H1 (cell line): Measurements from ENCODE around the gene TOB2. TPM values are rescaled to one million over a fixed set of nuclear protein-coding genes. Genes with fewer than 3 reads are reported as not detected.
A peak's percentile ranks its signal among the peaks of the same experiment; 100 is the strongest.

ENCODE experiments used
- CTCF ChIA-PET: fragments of 300-600 bp; sonication (Branson Sonifier 250); formaldehyde crosslinking; loops from one replicate; lab custom pipeline; 2021; ENCODE audit not compliant: partially characterized antibody; lab: Charles Lee
- POLR2A ChIA-PET: fragments of 300-600 bp; sonication (Branson Sonifier 250); formaldehyde crosslinking; loops from one replicate; lab custom pipeline; 2021; ENCODE audit warnings: inconsistent platforms; ENCODE audit not compliant: partially characterized antibody; lab: Charles Lee
- DNase-seq, 2 experiments: peaks; one replicate each; pipeline versions ENCODE4 v3.0.0 to v3.0.0-alpha.2; 2010 to 2022; ENCODE audit warnings: low spot score in 2 of 2, low read depth in 1 of 2, mixed read lengths in 1 of 2
- FAIRE-seq: peaks from 2 replicates; lab custom pipeline; 2011; peaks lifted over from hg19 to GRCh38; lab: Jason Lieb, UNC
- H2AFZ ChIP-seq: 2 replicates; pipeline ENCODE4 v1.8.1; 2012; ENCODE audit warnings: low read length, inconsistent platforms
- H2AK5ac ChIP-seq: 2 replicates; pipeline ENCODE4 v1.6.1; 2013; ENCODE audit warnings: low read depth, low read length
- H2BK120ac ChIP-seq: replicated peaks from 2 replicates; pipeline ENCODE3; 2013; ENCODE audit warnings: low read depth, low read length, inconsistent platforms
- H2BK12ac ChIP-seq: 2 replicates; pipeline ENCODE4 v1.6.1; 2013; ENCODE audit warnings: low read depth, low read length
- H2BK15ac ChIP-seq: 2 replicates; pipeline ENCODE4 v1.6.1; 2013; ENCODE audit warnings: low read length
- H2BK20ac ChIP-seq: 2 replicates; pipeline ENCODE4 v1.6.1; 2013; ENCODE audit warnings: low read length
- H2BK5ac ChIP-seq: 2 replicates; pipeline ENCODE4 v1.6.1; 2013; ENCODE audit warnings: low read depth, low read length
- H3K14ac ChIP-seq: 2 replicates; pipeline ENCODE4 v1.6.1; 2013; ENCODE audit warnings: inconsistent platforms; ENCODE audit not compliant: insufficient read length
- H3K18ac ChIP-seq: 2 replicates; pipeline ENCODE4 v1.6.1; 2013; ENCODE audit warnings: low read length; ENCODE audit errors: extremely low read depth
- H3K23ac ChIP-seq: 2 replicates; pipeline ENCODE4 v1.6.1; 2013; ENCODE audit warnings: inconsistent platforms; ENCODE audit not compliant: insufficient read length
- H3K23me2 ChIP-seq: 2 replicates; pipeline ENCODE4 v1.6.1; 2013; ENCODE audit warnings: low read depth, low read length
- H3K27ac ChIP-seq: 2 replicates; pipeline ENCODE4 v1.6.1; 2011; ENCODE audit warnings: low read depth, low read length, inconsistent platforms
- H3K27me3 ChIP-seq, 4 experiments: replicated peaks in 1 of 4; 1 replicate in 1 of 4; 2 replicates in 3 of 4; pipeline versions ENCODE4 v1.6.1 to v1.8.1; 2011 to 2013; ENCODE audit warnings: low read length in 3 of 4, mild to moderate bottlenecking in 3 of 4, inconsistent platforms in 2 of 4, mixed read lengths in 2 of 4, moderate library complexity in 1 of 4; ENCODE audit not compliant: control insufficient read depth in 3 of 4, insufficient read depth in 3 of 4; ENCODE audit errors: extremely low read depth in 1 of 4
- H3K36me3 ChIP-seq, 4 experiments: 2 replicates each; pipeline versions ENCODE4 v1.6.1 to v1.8.1; 2011 to 2013; ENCODE audit warnings: mild to moderate bottlenecking in 4 of 4, low read length in 3 of 4, moderate library complexity in 2 of 4, control low read depth in 1 of 4, inconsistent platforms in 1 of 4; ENCODE audit not compliant: insufficient read depth in 4 of 4, control insufficient read depth in 2 of 4
- H3K4ac ChIP-seq: replicated peaks from 2 replicates; pipeline ENCODE3; 2013; ENCODE audit warnings: low read length, low read depth, mixed read lengths, inconsistent platforms; ENCODE audit not compliant: insufficient read length
- H3K4me1 ChIP-seq, 4 experiments: replicated peaks in 1 of 4; 1 replicate in 1 of 4; 2 replicates in 3 of 4; pipeline versions ENCODE4 v1.6.1 to v1.8.1; 2011 to 2013; ENCODE audit warnings: low read length in 3 of 4, inconsistent platforms in 2 of 4, mixed read lengths in 1 of 4; ENCODE audit not compliant: insufficient read depth in 4 of 4, control insufficient read depth in 3 of 4
- H3K4me2 ChIP-seq, 2 experiments: 2 replicates each; pipeline versions ENCODE4 v1.6.1 to v1.8.1; 2011 to 2013; ENCODE audit warnings: low read depth in 2 of 2, low read length in 2 of 2, control low read depth in 1 of 2, inconsistent platforms in 1 of 2, mild to moderate bottlenecking in 1 of 2; ENCODE audit not compliant: insufficient read depth in 1 of 2
- H3K4me3 ChIP-seq, 4 experiments: fragments of 200-600, 300-600 bp in 1 of 4; sonication (generic), shearing (Covaris generic), sonication (Bioruptor Twin) in 1 of 4; 2 replicates each; pipeline versions ENCODE4 v1.5.1 to v1.8.1; 2011 to 2016; ENCODE audit warnings: low read length in 4 of 4, low read depth in 3 of 4, control low read depth in 2 of 4, inconsistent platforms in 2 of 4, mild to moderate bottlenecking in 2 of 4, mixed read lengths in 1 of 4, moderate library complexity in 1 of 4; ENCODE audit not compliant: insufficient read depth in 2 of 4; ENCODE audit errors: extremely low read depth in 1 of 4
- H3K56ac ChIP-seq: replicated peaks from 2 replicates; pipeline ENCODE3; 2013; ENCODE audit warnings: low read depth, mild to moderate bottlenecking, mixed read lengths, low read length, inconsistent platforms; ENCODE audit not compliant: insufficient read length
- H3K79me1 ChIP-seq: 2 replicates; pipeline ENCODE4 v1.6.1; 2013; ENCODE audit warnings: low read depth, low read length, control low read depth
- H3K79me2 ChIP-seq, 2 experiments: 2 replicates each; pipeline versions ENCODE4 v1.6.1 to v1.8.1; 2012 to 2013; ENCODE audit warnings: low read length in 2 of 2, mild to moderate bottlenecking in 2 of 2, inconsistent platforms in 1 of 2; ENCODE audit not compliant: insufficient read depth in 2 of 2, control insufficient read depth in 1 of 2
- H3K9ac ChIP-seq, 4 experiments: replicated peaks in 1 of 4; 1 replicate in 1 of 4; 2 replicates in 3 of 4; pipeline versions ENCODE4 v1.6.1 to v1.8.1; 2011 to 2013; ENCODE audit warnings: low read depth in 3 of 4, low read length in 3 of 4, control low read depth in 2 of 4, mild to moderate bottlenecking in 2 of 4, moderate library complexity in 2 of 4, inconsistent platforms in 1 of 4; ENCODE audit errors: extremely low read depth in 1 of 4
- H3K9me3 ChIP-seq, 2 experiments: 2 replicates each; pipeline versions ENCODE4 v1.6.1 to v1.8.1; 2012 to 2013; ENCODE audit warnings: mild to moderate bottlenecking in 2 of 2, moderate library complexity in 2 of 2, control low read depth in 1 of 2, inconsistent platforms in 1 of 2, low read depth in 1 of 2, low read length in 1 of 2, mixed read lengths in 1 of 2; ENCODE audit not compliant: insufficient read depth in 2 of 2
- H4K20me1 ChIP-seq, 2 experiments: replicated peaks in 1 of 2; 2 replicates each; pipeline versions ENCODE3 to v1.8.1; 2011 to 2013; ENCODE audit warnings: inconsistent platforms in 2 of 2, low read length in 2 of 2, mild to moderate bottlenecking in 1 of 2; ENCODE audit not compliant: insufficient read depth in 2 of 2, control insufficient read depth in 1 of 2
- H4K5ac ChIP-seq: 2 replicates; pipeline ENCODE4 v1.6.1; 2013; ENCODE audit warnings: low read length, low read depth, mixed read lengths, inconsistent platforms; ENCODE audit not compliant: insufficient read length
- H4K8ac ChIP-seq: 2 replicates; pipeline ENCODE4 v1.8.0; 2013; ENCODE audit warnings: mild to moderate bottlenecking, moderate library complexity, low read length, inconsistent platforms; ENCODE audit not compliant: insufficient read depth; ENCODE audit errors: extremely low read depth
- H4K91ac ChIP-seq: replicated peaks from 2 replicates; pipeline ENCODE3; 2013; ENCODE audit warnings: low read length, mixed read lengths, inconsistent platforms; ENCODE audit not compliant: insufficient read length
- CBX5 ChIP-seq: fragments of 300-800, 300-1000 bp; sonication (generic); IDR thresholded peaks from 2 replicates; pipeline ENCODE4 v1.7.1; 2016; ENCODE audit warnings: antibody characterized with exemption, low read length, low read depth
- CBX8 ChIP-seq: fragments of 300-800, 300-1000 bp; sonication (generic); IDR thresholded peaks from 2 replicates; pipeline ENCODE4 v1.7.1; 2016; ENCODE audit warnings: low read depth, low read length, borderline replicate concordance
- CHD2 ChIP-seq: IDR thresholded peaks from 2 replicates; pipeline ENCODE4 v1.6.1; 2012; ENCODE audit warnings: low read length, improper control_type of control experiment
- CTBP2 ChIP-seq: IDR thresholded peaks from 2 replicates; pipeline ENCODE4 v1.7.0; 2011; ENCODE audit warnings: borderline replicate concordance, mild to moderate bottlenecking, moderate library complexity, mixed read lengths, low read length; ENCODE audit not compliant: insufficient read depth, insufficient read length
- EGR1 ChIP-seq: IDR thresholded peaks from 2 replicates; pipeline ENCODE4 v1.6.1; 2011; ENCODE audit warnings: low read depth, low read length, borderline replicate concordance
- EZH2 ChIP-seq: fragments of 200-600 bp; sonication (generic); IDR thresholded peaks from 2 replicates; pipeline ENCODE4 v1.7.1; 2012; ENCODE audit warnings: low read depth, mild to moderate bottlenecking, moderate library complexity, low read length, inconsistent platforms; ENCODE audit not compliant: severe bottlenecking
- GTF2F1 ChIP-seq: IDR thresholded peaks from 2 replicates; pipeline ENCODE4 v1.6.1; 2012; ENCODE audit warnings: low read depth, low read length, improper control_type of control experiment, borderline replicate concordance
- HDAC6 ChIP-seq: IDR thresholded peaks from one replicate; pipeline ENCODE4 v1.7.1; 2012; ENCODE audit warnings: low read depth, mild to moderate bottlenecking, inconsistent platforms, low read length, moderate library complexity
- KDM4A ChIP-seq: IDR thresholded peaks from one replicate; pipeline ENCODE4 v1.7.1; 2012; ENCODE audit warnings: low read depth, mild to moderate bottlenecking, moderate library complexity, low read length, inconsistent platforms; ENCODE audit not compliant: severe bottlenecking
- RFX5 ChIP-seq: IDR thresholded peaks from 2 replicates; pipeline ENCODE4 v1.6.1; 2011; ENCODE audit warnings: low read depth, low read length, improper control_type of control experiment, borderline replicate concordance
- SP2 ChIP-seq: IDR thresholded peaks from 2 replicates; pipeline ENCODE4 v1.6.1; 2012; ENCODE audit warnings: mild to moderate bottlenecking, low read length, inconsistent platforms
- SP4 ChIP-seq: IDR thresholded peaks from 2 replicates; pipeline ENCODE4 v1.6.1; 2012; ENCODE audit warnings: low read length, inconsistent platforms
- SUZ12 ChIP-seq: fragments of 200-600 bp; sonication (generic); IDR thresholded peaks from 2 replicates; pipeline ENCODE4 v1.6.1; 2012; ENCODE audit warnings: mild to moderate bottlenecking, inconsistent platforms, low read length, moderate library complexity, mixed read lengths
- WGBS, 2 experiments: shearing (Covaris generic) in 1 of 2; methylation state at CpG; one replicate each; pipeline versions ENCODE4 v1.1.6 to v1.1.7; 2013 to 2015; ENCODE audit warnings: low lambda C conversion rate in 2 of 2, mixed read lengths in 2 of 2, inconsistent platforms in 1 of 2, low coverage in 1 of 2, missing lambda C conversion rate in 1 of 2; ENCODE audit not compliant: insufficient replicate concordance in 2 of 2, insufficient coverage in 1 of 2, insufficient read length in 1 of 2; ENCODE audit errors: extremely low coverage in 1 of 2, missing lambda C conversion rate in 1 of 2; 5-methylcytosine and 5-hydroxymethylcytosine counted together
- polyA plus RNA-seq, 7 experiments: library from polyadenylated mRNA; depleted of rRNA in 3 of 7; stranded (reverse) in 5 of 7; unstranded in 2 of 7; fragments of >200 nt in 5 of 7; fragments of 200-250 nt in 2 of 7; gene quantifications; 1 replicate in 5 of 7; 2 replicates in 1 of 7; 4 replicates in 1 of 7; pipeline versions ENCODE4 v1.2.1 to v1.2.3, GENCODE V29; 2011 to 2013; ENCODE audit warnings: missing spikeins in 2 of 7, mixed read lengths in 2 of 7
- total RNA-seq: library from RNA; stranded (reverse); fragmentation: NEBNext Ultra II Directional; extraction: Animal tissue kit (Norgen Biotek cat#: 25700); gene quantifications from 2 replicates; pipeline ENCODE4 v1.2.1, GENCODE V29; 2021

Gene TOB2
- total and polyA plus RNA-seq, 2 of the 8 experiments (the other 6 are each of a cell fraction or from before 2014, with no cell fraction given) = 27.0 to 54.1 TPM

DNA sequence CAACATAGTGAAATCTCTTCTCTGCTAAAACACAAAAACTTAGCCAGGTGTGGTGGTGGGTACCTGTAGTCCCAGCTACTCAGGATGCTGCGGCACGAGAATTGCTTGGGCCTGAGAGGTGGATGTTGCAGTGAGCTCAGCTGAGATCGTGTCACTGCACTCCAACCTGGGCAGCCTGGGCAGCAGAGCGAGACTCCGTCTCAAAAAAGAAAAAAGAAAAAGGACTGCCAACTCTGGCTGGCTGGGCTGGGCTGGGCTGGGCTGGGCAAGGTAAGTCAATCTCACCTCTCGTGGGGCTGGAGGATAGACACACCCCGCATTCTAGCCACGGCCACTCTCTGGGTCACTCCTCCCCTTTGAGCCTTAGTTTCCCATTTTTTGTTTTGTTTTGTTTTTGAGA lies 37.9 kb downstream of the TOB2 start:
- H2BK20ac ChIP-seq = no peak overlapping the region
- ChIA-PET CTCF (interaction anchor here (0.6 to 15.8 kb wide), 5 partner anchors 97 to 996 kb away, joined by 3 to 269 read pairs (median 6); no protein-coding TSS in a partner anchor), POLR2A (interaction anchor here (0.9 to 3.9 kb wide), 3 partner anchors 10 to 223 kb away, joined by 4 to 16 read pairs (median 4); partner anchors contain the start of gene TEF)
- no peak overlapping the region for H3K56ac ChIP-seq
- no peak overlapping the region for H2BK15ac ChIP-seq
- H4K8ac ChIP-seq = peak overlapping the region; percentile 11; the same call in 1 of the 2 replicates
- no peak for FAIRE-seq
- 90% methylated on average over 8 of the region's 8 CpGs; no CpG with 5 or more reads in 1 of the 2 experiments for WGBS, 2 experiments
- H4K5ac ChIP-seq = no peak overlapping the region
- H3K18ac ChIP-seq = no peak overlapping the region
- H3K9ac ChIP-seq = no peak overlapping the region
- no peak overlapping the region for H3K27ac ChIP-seq
- H3K27me3 ChIP-seq = no peaks in the 10 kb centered on the region
- no peak overlapping the region for H3K14ac ChIP-seq
- no peak overlapping the region for H2BK5ac ChIP-seq
- H3K36me3 ChIP-seq = no peaks in the 10 kb centered on the region
- no peaks in the 10 kb centered on the region for H3K79me2 ChIP-seq
- H3K4me2 ChIP-seq = no peak overlapping the region
- H4K20me1 ChIP-seq = no peaks in the 10 kb centered on the region
- no peak overlapping the region for H4K91ac ChIP-seq
- H3K4ac ChIP-seq = no peak overlapping the region
- no peaks in the 10 kb centered on the region; the same call in 1 of the 2 replicates for H3K23me2 ChIP-seq
- TF ChIP-seq CBX5 = no peak
- TF ChIP-seq KDM4A = no peak
- TF ChIP-seq EZH2 = no peak
- TF ChIP-seq SP2 = no peak
- no peak for TF ChIP-seq SP4
- no peak for TF ChIP-seq CHD2
- no peak for TF ChIP-seq HDAC6
- TF ChIP-seq RFX5 = no peak
- TF ChIP-seq EGR1 = no peak
- TF ChIP-seq SUZ12 = no peak
- no peak for TF ChIP-seq GTF2F1
- no peak for TF ChIP-seq CBX8
- TF ChIP-seq CTBP2 = no peak
- H2BK12ac ChIP-seq = no peak overlapping the region
- H2BK120ac ChIP-seq = no peak overlapping the region
- H3K9me3 ChIP-seq = no peaks in the 10 kb centered on the region
- H3K4me3 ChIP-seq = no peak overlapping the region
- H3K4me1 ChIP-seq = peaks cover 0 to 13% (median 8%) of the 10 kb centered on the region in 4 experiments; a peak in 6 of 7 replicates
- no peak for DNase-seq
- H2AFZ ChIP-seq = no peak overlapping the region
- H3K23ac ChIP-seq = no peak overlapping the region
- H2AK5ac ChIP-seq = no peak overlapping the region
- H3K79me1 ChIP-seq = no peaks in the 10 kb centered on the region
